Natural killer cell (primary cell): ENCODE data around the gene DLG1. TPM values are rescaled to one million over a fixed set of nuclear protein-coding genes. Genes with fewer than 3 reads are reported as not detected.

ENCODE experiments used
- ATAC-seq, 3 donors: fragments of 150-1000 bp in 2 of 3; fragments of 200-7000 bp in 1 of 3; cut with Tn5 transposase; 1 replicate in 1 of 3; 2 replicates in 2 of 3; pipeline ENCODE4 v1.10.0; 2021; ENCODE audit warnings: mild to moderate bottlenecking in 2 of 3, moderate library complexity in 2 of 3
- DNase-seq, 2 donors: peaks; one replicate each; pipeline versions ENCODE4 v3.0.0 to v3.0.0-alpha.2; 2013 to 2021; ENCODE audit warnings: mixed read lengths in 1 of 2
- H3K27ac ChIP-seq: one replicate; pipeline ENCODE4 v1.5.1; 2013; ENCODE audit warnings: mild to moderate bottlenecking, low read length
- H3K27me3 ChIP-seq: one replicate; pipeline ENCODE4 v1.6.1; 2013; ENCODE audit warnings: low read length; ENCODE audit not compliant: control insufficient read depth, insufficient read depth
- H3K36me3 ChIP-seq: one replicate; pipeline ENCODE4 v1.6.1; 2013; ENCODE audit warnings: low read length; ENCODE audit not compliant: control insufficient read depth, insufficient read depth
- H3K4me1 ChIP-seq: one replicate; pipeline ENCODE4 v1.6.1; 2013; ENCODE audit warnings: low read length; ENCODE audit not compliant: control insufficient read depth, insufficient read depth
- H3K4me3 ChIP-seq: one replicate; pipeline ENCODE4 v1.5.1; 2013; ENCODE audit warnings: low read length
- H3K9me3 ChIP-seq: one replicate; pipeline ENCODE4 v1.6.1; 2013; ENCODE audit warnings: low read length; ENCODE audit not compliant: control insufficient read depth, insufficient read depth
- H3K27ac Mint-ChIP-seq, 2 donors: one replicate each; pipeline ENCODE4 v1.8.0; 2022; ENCODE audit warnings: mild to moderate bottlenecking in 2 of 2, mixed read lengths in 2 of 2, moderate library complexity in 1 of 2
- H3K27me3 Mint-ChIP-seq, 2 donors: one replicate each; pipeline ENCODE4 v1.8.0; 2022; ENCODE audit warnings: low read depth in 2 of 2, mixed read lengths in 2 of 2
- H3K36me3 Mint-ChIP-seq: one replicate; pipeline ENCODE4 v1.8.0; 2022; ENCODE audit warnings: mixed read lengths
- H3K4me1 Mint-ChIP-seq, 2 donors: one replicate each; pipeline ENCODE4 v1.8.0; 2022; ENCODE audit warnings: mixed read lengths in 2 of 2
- H3K4me3 Mint-ChIP-seq: one replicate; pipeline ENCODE4 v1.8.0; 2022; ENCODE audit warnings: mild to moderate bottlenecking, moderate library complexity, mixed read lengths
- H3K9me3 Mint-ChIP-seq, 2 donors: one replicate each; pipeline ENCODE4 v1.8.0; 2022; ENCODE audit warnings: mixed read lengths in 2 of 2
- WGBS: methylation state at CpG from one replicate; pipeline ENCODE4 v1.1.7; 2013; ENCODE audit warnings: missing lambda C conversion rate; ENCODE audit not compliant: insufficient coverage; 5-methylcytosine and 5-hydroxymethylcytosine counted together
- intact Hi-C: fragments of 100-400 bp; cut with micrococcal nuclease; formaldehyde crosslinking; loops from one replicate; pipeline ENCODE4 v1.14.2; 2022
- total RNA-seq, 4 donors: library from RNA; stranded (reverse); fragments of 120-200 nt in 1 of 4; gene quantifications; one replicate each; pipeline versions ENCODE4 v1.2.3 to v1.2.4, GENCODE V29; 2013 to 2022
- TF ChIP-seq, protein P1 (sequence below): fragments of 200-600 bp; IDR thresholded peaks from one replicate; pipeline ENCODE4 v1.8.0; 2022; ENCODE audit warnings: antibody characterized with exemption

Gene DLG1
- total RNA-seq, 3 donors from 2014 or later (not counting 1 experiment from before 2014, with no cell fraction given), result 82.0 to 91.8 (median 89.0) TPM

DNA sequence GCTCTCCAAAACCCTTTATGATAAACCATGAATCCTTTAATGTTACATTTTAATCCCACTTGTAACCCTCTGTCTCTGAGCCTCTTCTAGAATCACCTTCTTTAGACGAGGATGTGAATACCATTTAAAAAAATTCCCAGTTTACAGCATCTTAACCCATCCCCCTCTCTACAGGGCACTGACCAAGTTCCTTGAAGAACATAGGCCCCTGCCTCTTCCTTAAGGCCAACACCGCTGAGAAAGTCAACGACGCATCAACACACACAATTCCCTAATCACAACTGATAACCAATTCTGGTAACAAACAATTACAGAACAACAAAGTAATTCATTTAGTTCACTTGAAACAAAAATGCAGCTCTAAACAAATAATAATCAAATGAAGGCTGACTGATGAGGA, 130.3 kb downstream of the DLG1 start:
- Mint-ChIP-seq H3K27ac (no peak overlapping the region), H3K9me3 (no peaks in the 10 kb centered on the region), H3K4me1 (peaks cover 27 to 29% of the 10 kb centered on the region in 2 donors), H3K27me3 (no peaks in the 10 kb centered on the region), H3K36me3 (peaks cover 2% of the 10 kb centered on the region), H3K4me3 (no peak overlapping the region)
- no peak for DNase-seq
- TF ChIP-seq, protein P1, sequence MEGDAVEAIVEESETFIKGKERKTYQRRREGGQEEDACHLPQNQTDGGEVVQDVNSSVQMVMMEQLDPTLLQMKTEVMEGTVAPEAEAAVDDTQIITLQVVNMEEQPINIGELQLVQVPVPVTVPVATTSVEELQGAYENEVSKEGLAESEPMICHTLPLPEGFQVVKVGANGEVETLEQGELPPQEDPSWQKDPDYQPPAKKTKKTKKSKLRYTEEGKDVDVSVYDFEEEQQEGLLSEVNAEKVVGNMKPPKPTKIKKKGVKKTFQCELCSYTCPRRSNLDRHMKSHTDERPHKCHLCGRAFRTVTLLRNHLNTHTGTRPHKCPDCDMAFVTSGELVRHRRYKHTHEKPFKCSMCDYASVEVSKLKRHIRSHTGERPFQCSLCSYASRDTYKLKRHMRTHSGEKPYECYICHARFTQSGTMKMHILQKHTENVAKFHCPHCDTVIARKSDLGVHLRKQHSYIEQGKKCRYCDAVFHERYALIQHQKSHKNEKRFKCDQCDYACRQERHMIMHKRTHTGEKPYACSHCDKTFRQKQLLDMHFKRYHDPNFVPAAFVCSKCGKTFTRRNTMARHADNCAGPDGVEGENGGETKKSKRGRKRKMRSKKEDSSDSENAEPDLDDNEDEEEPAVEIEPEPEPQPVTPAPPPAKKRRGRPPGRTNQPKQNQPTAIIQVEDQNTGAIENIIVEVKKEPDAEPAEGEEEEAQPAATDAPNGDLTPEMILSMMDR, result no peak
- no peak overlapping the region for H3K4me3 ChIP-seq
- H3K4me1 ChIP-seq, result no peaks in the 10 kb centered on the region
- WGBS, result 94% methylated on average over 4 of the region's 4 CpGs
- intact Hi-C loops, result no loop called here
- H3K9me3 ChIP-seq, result no peaks in the 10 kb centered on the region
- H3K27me3 ChIP-seq, result no peaks in the 10 kb centered on the region
- ATAC-seq, result no peak
- H3K27ac ChIP-seq, result no peak overlapping the region
- peaks cover 3% of the 10 kb centered on the region for H3K36me3 ChIP-seq

DNA sequence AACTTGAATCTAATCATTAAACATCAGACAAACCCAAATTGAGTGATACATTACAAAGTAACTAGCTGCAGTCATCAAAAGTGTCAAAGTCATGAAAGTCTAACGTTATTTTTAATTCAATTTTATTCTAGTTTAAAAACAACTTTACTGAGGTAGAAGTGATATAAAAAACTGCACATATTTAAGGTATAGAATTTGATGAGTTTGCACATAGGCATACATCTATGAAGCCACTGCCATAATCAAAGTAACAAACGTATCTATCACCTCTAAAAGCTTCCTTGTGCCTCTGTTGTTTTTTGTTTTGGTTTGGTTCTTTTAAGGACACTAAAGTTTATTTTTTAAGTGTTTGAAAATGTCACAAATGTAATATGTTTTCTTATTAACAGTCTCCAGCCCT, 130.9 kb downstream of the DLG1 start:
- H3K27me3 ChIP-seq, result no peaks in the 10 kb centered on the region
- no CpG with 5 or more reads among the region's 2 CpGs for WGBS
- no peaks in the 10 kb centered on the region for H3K27me3 Mint-ChIP-seq
- H3K9me3 ChIP-seq, result no peaks in the 10 kb centered on the region
- H3K27ac Mint-ChIP-seq, result no peak overlapping the region
- no peak overlapping the region for H3K4me3 ChIP-seq
- TF ChIP-seq, protein P1, result no peak
- H3K27ac ChIP-seq, result no peak overlapping the region
- intact Hi-C loops, result no loop called here
- H3K4me1 ChIP-seq, result no peaks in the 10 kb centered on the region
- peaks cover 27 to 29% of the 10 kb centered on the region in 2 donors for H3K4me1 Mint-ChIP-seq
- no peaks in the 10 kb centered on the region for H3K9me3 Mint-ChIP-seq
- peaks cover 7% of the 10 kb centered on the region for H3K36me3 Mint-ChIP-seq
- peaks cover 3% of the 10 kb centered on the region for H3K36me3 ChIP-seq
- H3K4me3 Mint-ChIP-seq, result no peak overlapping the region
- ATAC-seq (no peak), DNase-seq (no peak)

DNA sequence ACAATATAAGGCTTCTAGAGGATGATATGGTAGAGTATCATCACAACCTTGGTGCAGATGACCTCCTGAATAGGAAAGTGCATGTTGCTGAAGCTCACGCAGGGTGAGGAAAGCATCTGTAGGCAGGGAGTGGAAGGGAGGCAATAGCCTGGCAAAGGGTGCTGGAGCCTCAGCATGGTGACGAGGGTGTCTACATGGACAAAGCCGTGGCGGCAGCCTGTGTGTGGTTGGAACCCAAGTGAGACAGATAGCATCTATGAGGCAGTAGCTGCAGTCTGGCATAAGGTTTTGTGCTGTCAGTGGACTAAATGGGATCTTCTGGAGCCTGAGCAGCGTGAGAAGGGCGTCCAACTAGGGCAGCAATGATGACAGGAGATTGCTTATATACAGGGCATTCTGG, 132.5 kb downstream of the DLG1 start:
- no peaks in the 10 kb centered on the region for H3K9me3 Mint-ChIP-seq
- no peak overlapping the region for H3K4me3 Mint-ChIP-seq
- Histone ChIP-seq H3K9me3 (no peaks in the 10 kb centered on the region), H3K27ac (no peak overlapping the region), H3K4me1 (no peaks in the 10 kb centered on the region), H3K36me3 (peaks cover 3% of the 10 kb centered on the region), H3K4me3 (no peak overlapping the region), H3K27me3 (no peaks in the 10 kb centered on the region)
- ATAC-seq, result no peak
- intact Hi-C loops, result no loop called here
- WGBS, result 94% methylated on average over 6 of the region's 6 CpGs
- H3K4me1 Mint-ChIP-seq, result peaks cover 22 to 24% of the 10 kb centered on the region in 2 donors
- peaks cover 7% of the 10 kb centered on the region for H3K36me3 Mint-ChIP-seq
- H3K27ac Mint-ChIP-seq, result no peak overlapping the region
- H3K27me3 Mint-ChIP-seq, result no peaks in the 10 kb centered on the region
- TF ChIP-seq, protein P1, result no peak
- DNase-seq, result no peak

DNA sequence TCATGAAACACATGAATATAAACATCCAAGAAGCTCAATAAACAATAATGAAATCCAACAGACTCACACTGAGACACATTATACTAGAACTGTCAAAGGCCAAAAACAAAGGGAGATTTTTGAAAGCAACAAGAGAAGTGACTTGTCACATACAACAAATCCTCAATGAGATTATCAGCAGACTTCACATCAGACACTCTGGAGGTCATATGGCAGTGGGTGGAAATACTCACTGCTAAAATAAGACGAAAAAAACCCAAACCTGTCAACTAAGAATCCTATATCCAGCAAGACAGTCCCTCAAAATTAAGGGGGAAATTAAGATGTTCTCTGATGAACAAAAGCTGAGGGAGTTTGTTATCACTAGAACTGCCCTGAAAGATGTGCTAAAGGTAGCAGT, 143.4 kb downstream of the DLG1 start:
- H3K36me3 Mint-ChIP-seq, result peaks cover 26% of the 10 kb centered on the region

More for the DNA sequence above, 143.4 kb downstream of the DLG1 start:
- peaks cover 0 to 10% of the 10 kb centered on the region in 2 donors for H3K4me1 Mint-ChIP-seq
- Histone ChIP-seq H3K36me3 (no peaks in the 10 kb centered on the region), H3K27me3 (no peaks in the 10 kb centered on the region), H3K27ac (no peak overlapping the region), H3K9me3 (peaks cover 4% of the 10 kb centered on the region), H3K4me1 (no peaks in the 10 kb centered on the region), H3K4me3 (no peak overlapping the region)
- TF ChIP-seq, protein P1, result no peak
- H3K27me3 Mint-ChIP-seq, result no peaks in the 10 kb centered on the region
- no peak overlapping the region for H3K4me3 Mint-ChIP-seq
- H3K27ac Mint-ChIP-seq, result no peak overlapping the region
- DNase-seq (no peak), ATAC-seq (no peak)
- intact Hi-C loops, result no loop called here
- WGBS, result no CpG with 5 or more reads among the region's 1 CpG
- H3K9me3 Mint-ChIP-seq, result peaks cover 2 to 21% of the 10 kb centered on the region in 2 donors
